HT-29 (cell line): ENCODE measurements around the gene ARHGAP29. TPM values are rescaled to one million over a fixed set of nuclear protein-coding genes. Genes with fewer than 3 reads are reported as not detected.

Experiments
- DNase-seq: peaks from one replicate; pipeline ENCODE4 v3.0.0-alpha.2; 2015; ENCODE audit warnings: low spot score
- total RNA-seq: library from RNA; depleted of rRNA; stranded (reverse); fragments of >200 nt; shearing (Covaris generic); gene quantifications from 2 replicates; pipeline ENCODE4 v1.2.3, GENCODE V29; 2014

ARHGAP29 gene
- total RNA-seq, 1 experiment from 2014 or later, result 18.6 TPM

DNA sequence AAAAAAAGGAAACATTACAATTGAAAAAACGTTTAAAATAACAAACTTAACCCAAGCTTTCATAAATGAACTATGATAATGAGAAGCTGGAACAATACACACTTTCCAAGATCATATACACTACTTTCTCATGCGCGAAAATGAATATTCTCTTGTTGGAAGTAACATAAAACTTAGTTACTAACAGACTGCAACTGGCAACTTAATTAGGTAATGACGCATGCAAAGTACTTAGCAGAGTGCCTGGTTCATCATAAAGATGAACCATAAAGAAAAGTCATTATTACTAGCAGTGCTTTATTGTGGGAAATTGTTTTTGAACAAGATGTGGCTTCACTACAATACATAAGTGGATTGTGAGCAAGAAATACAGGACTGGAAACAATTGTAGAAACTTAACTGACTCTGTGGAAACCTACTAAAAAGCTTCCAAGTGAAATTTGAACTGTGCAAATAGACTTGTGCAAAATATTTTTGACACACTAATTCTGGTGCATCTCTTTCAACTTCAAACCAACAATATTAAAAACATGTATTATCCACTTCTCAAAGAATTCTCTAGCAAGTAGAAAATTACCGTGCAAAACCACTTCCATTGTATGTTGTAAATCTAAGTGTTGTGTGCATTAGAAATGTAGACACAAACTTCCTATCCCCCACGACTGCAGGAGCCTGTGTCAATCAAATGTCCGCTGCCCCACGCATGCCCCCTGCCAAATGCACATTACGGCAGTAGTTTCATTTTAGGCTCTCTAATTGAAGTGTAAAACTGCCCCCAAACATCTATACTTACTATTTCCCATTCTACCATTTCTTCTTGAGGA, 2.0 kb downstream of the ARHGAP29 start:
- no peak for DNase-seq

DNA sequence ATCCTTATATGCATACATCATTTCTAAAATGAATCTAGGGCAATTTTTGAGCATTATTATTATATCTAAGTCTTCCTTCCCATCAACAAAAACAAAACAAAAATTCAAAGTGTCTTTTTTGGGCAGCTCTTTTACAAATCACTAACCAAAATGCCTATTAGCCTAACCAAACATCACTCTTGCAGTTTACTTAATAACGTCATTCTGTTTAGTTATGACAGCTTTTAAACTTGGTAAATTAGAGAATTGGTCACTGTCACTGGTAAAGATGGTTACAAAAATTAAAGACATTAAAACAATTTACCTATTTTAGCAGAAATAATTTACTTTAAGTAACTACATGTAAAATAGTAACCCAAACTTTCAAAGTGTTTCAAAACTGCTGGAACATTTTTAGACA, 2.8 kb downstream of the ARHGAP29 start:
- DNase-seq, result no peak

- DNase-seq, result no peak
These were observed 5.6 kb downstream of the ARHGAP29 start for GRCh38 chr1:94231746-94232145.

DNA sequence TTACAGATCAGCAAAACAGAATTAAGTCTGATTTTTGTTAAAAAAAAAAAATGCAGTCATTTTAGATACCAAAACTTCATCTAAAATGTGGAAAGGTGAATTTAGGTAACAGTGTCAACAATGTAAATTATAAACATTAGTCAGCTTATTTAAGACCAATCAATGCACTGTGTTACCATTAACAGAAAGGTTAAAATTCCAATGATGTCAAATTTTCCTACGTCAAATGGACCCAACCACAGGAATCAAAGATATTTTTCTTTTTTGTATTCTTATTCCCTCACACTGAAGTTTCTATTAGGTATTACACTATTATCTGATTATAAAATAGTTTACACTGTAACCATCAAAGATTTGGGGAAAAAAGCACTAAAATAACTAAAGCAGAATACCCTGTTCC, 6.5 kb downstream of the ARHGAP29 start:
- DNase-seq, result no peak

- no peak for DNase-seq
These were observed 8.6 kb downstream of the ARHGAP29 start for GRCh38 chr1:94228640-94229375.

- no peak for DNase-seq
These were observed 9.8 kb downstream of the ARHGAP29 start for GRCh38 chr1:94227624-94228023.

DNA sequence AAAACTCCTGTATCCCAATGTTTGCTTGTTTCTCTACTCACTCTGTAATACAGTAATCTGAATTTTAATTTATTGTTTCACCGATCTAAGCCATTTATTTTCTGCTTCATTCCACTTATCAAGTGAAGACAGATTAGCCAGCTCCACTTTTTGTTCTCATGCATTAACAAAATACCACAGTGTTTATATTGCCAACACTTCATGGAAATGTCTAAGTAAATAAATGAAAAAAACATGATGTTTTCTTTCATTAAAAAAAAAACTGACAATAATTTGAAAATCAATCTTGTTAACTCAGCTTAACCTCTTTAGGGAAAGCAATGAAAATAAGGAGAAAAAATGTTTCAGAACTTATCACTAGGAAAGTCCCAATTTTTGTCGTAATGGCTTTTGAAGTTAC, 11.5 kb downstream of the ARHGAP29 start:
- DNase-seq, result no peak

DNA sequence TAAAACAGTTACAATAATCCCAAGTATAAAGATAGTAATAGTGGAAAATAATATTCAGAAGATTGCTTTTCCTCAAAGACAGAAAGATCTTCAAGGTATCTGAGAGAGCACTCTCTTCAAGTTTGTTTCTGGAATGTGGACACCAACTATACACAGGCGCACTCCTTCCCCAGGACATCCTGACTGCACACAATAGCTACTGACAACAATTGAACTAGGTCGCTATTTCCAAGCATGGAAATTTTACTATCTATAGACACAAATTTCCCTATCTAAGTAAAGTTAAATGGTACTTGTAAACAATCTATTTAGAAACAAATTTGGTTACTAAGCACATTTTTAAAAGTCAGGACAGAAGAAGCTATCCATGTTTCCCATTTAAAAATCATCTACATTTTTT, 19.1 kb downstream of the ARHGAP29 start:
- DNase-seq, result no peak

- no peak for DNase-seq
These were observed 21.4 kb downstream of the ARHGAP29 start for GRCh38 chr1:94215955-94216354.

- DNase-seq, result no peak
These were observed 27.4 kb downstream of the ARHGAP29 start for GRCh38 chr1:94209982-94210381.

- no peak for DNase-seq
These were observed 28.0 kb downstream of the ARHGAP29 start for GRCh38 chr1:94209425-94209824.

GRCh38 chr1:94207695-94208094, 29.7 kb downstream of the ARHGAP29 start:
- DNase-seq, result no peak

DNA sequence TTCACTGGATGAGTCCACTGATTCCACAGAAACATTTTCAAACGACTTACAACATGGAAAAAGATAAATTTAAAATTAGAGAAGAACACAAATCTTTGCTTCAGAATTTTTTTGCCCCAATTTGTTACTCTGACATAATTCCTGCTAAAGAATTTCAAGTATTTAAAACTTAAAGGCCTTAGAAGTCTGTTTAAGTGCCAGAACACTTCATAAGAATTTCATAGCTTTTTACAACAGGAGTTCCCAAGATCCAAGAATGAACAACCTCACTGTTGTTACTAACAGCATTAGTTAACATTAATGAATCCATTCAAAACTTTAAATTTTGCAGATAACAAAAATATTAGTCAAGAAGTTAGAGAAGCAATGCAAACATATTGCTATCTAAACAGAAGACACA, 31.7 kb downstream of the ARHGAP29 start:
- DNase-seq, result no peak

GRCh38 chr1:94202241-94202640, 35.1 kb downstream of the ARHGAP29 start:
- DNase-seq, result no peak

- no peak for DNase-seq
These were observed 38.0 kb downstream of the ARHGAP29 start for GRCh38 chr1:94199398-94199797.

- no peak for DNase-seq
These were observed 43.1 kb downstream of the ARHGAP29 start for GRCh38 chr1:94194079-94194865.

DNA sequence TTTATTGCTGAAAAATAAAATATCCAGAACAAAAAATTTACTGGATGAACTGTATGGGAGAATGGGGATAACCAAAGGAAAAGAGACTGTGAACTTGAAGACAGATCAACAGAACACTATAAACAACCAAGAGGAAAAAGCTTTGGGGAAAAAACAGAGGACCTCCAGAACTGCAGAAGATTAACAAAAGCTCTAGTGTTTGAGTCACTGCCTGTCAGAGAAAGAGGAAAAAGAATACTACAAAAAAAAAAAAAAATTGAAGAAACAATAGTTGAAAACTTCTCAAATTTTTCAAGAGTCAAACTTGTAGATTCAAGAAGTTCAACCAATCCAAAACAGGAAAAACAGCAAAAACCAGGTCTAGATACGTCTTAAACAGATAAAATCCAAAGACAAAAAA, 44.3 kb downstream of the ARHGAP29 start:
- no peak for DNase-seq

GRCh38 chr1:94191216-94191615, 46.2 kb downstream of the ARHGAP29 start:
- no peak for DNase-seq

DNA sequence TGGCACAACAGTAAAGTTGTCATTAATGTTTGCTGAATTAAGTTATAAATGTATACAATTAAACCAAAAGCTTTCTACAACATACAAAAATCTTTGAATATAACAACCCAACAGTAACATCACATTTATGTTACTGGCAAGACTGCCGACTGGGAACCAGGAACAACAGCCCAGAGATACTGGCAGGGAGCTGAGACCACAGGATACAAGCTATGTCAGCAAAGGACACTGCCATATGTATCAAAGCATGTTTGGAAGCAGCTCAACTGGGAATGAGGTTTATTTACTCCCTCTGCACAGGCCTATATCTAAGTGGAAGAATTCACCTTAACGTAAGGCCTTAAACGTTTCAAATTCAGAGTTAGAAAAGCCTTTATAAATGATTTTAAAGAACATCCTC, 50.4 kb downstream of the ARHGAP29 start:
- DNase-seq, result no peak

DNA sequence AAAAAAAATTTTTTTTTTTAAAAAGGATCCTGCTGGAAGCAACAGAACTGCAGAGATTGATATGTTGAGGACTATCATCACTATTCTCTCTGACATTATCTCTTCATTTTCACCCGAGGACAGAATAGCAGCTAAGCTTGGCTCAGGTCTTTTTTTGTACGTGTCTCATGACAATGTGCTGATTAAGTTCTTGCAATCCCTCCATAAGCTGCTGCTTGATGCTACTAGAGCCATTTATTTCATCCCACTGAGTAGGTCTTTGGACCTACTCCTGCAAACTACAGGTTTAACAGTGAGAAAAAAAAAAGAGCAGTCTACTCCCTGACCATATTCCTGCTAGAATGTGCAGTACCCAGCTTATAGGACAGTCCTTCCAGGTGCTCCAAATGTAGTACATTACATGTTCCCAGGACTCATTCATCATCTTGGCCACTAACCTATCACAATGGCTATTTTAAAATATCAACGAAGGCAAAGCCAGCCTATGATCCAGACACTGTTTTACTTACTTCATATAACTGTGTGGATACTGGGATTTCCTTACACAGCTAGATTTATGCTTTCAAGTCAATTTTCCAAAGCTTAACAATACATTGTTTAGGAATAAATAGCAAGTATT, 54.1 kb downstream of the ARHGAP29 start:
- DNase-seq, result no peak

- no peak for DNase-seq
These were observed 55.2 kb downstream of the ARHGAP29 start for GRCh38 chr1:94182191-94182590.

GRCh38 chr1:94180650-94181049, 56.7 kb downstream of the ARHGAP29 start:
- no peak for DNase-seq
